GM19455 (cell line): ENCODE results near the gene FPR1.

Source experiments
- ATAC-seq: cut with Tn5 transposase; IDR thresholded peaks from one replicate; pipeline ENCODE4 v1.9.1; 2021; ENCODE audit not compliant: unreplicated experiment

FPR1 gene

GRCh38 chr19:51751655-51752054 lies at the start of gene FPR1:
TSS of gene FPR1 (minus strand) at chr19:51751878. CDS start at chr19:51746994, 4,884 bp downstream.
- ATAC-seq, result no peak

GRCh38 chr19:51800473-51801244 lies 49.0 kb upstream of the FPR1 start:
- ATAC-seq, result no peak

GRCh38 chr19:51799774-51800472 lies 48.2 kb upstream of the FPR1 start:
- no peak for ATAC-seq

GRCh38 chr19:51799034-51799773 lies 47.5 kb upstream of the FPR1 start:
- ATAC-seq, result no peak

- ATAC-seq, result no peak
Measured at GRCh38 chr19:51798062-51798461, 46.4 kb upstream of the FPR1 start.

- no peak for ATAC-seq
Measured at GRCh38 chr19:51797480-51797879, 45.8 kb upstream of the FPR1 start.

GRCh38 chr19:51796195-51796679 lies 44.6 kb upstream of the FPR1 start:
- ATAC-seq, result no peak

GRCh38 chr19:51794885-51795490 lies 43.3 kb upstream of the FPR1 start, which contains the start of gene FPR3:
TSS of gene FPR3 (plus strand) at chr19:51795157. CDS start at chr19:51823749, 28,592 bp downstream.
- ATAC-seq, result no peak

GRCh38 chr19:51793994-51794393 lies 42.3 kb upstream of the FPR1 start:
- ATAC-seq, result no peak

GRCh38 chr19:51792932-51793331 lies 41.3 kb upstream of the FPR1 start:
- ATAC-seq, result no peak

GRCh38 chr19:51789061-51789795 lies 37.5 kb upstream of the FPR1 start:
- no peak for ATAC-seq

- ATAC-seq, result no peak
Measured at GRCh38 chr19:51788029-51788428, 36.4 kb upstream of the FPR1 start.

- no peak for ATAC-seq
Measured at GRCh38 chr19:51786646-51787494, 35.2 kb upstream of the FPR1 start.

- no peak for ATAC-seq
Measured at GRCh38 chr19:51784922-51785690, 33.4 kb upstream of the FPR1 start.

- ATAC-seq, result no peak
Measured at GRCh38 chr19:51784109-51784785, 32.6 kb upstream of the FPR1 start.

GRCh38 chr19:51783372-51783771 lies 31.7 kb upstream of the FPR1 start:
- ATAC-seq, result no peak

GRCh38 chr19:51781999-51782398 lies 30.3 kb upstream of the FPR1 start:
- no peak for ATAC-seq

- ATAC-seq, result no peak
Measured at GRCh38 chr19:51780270-51780669, 28.6 kb upstream of the FPR1 start.
